Mammary epithelial cell (primary cell): Measurements from ENCODE around the gene MX1.

ENCODE experiments used
- EZH2 ChIP-seq: IDR thresholded peaks from 2 replicates; pipeline ENCODE4 v1.6.1; 2012; ENCODE audit warnings: low read length, inconsistent platforms, borderline replicate concordance
- TF ChIP-seq, protein P1 (sequence below), 2 donors: IDR thresholded peaks in 1 of 2; conservative IDR thresholded peaks in 1 of 2; 2 replicates each; pipeline ENCODE4 v1.5.1; 2011 to 2012; ENCODE audit warnings: inconsistent platforms in 2 of 2, low read length in 2 of 2, mild to moderate bottlenecking in 2 of 2, control low read depth in 1 of 2, low read depth in 1 of 2; ENCODE audit not compliant: insufficient read depth in 1 of 2; ENCODE audit errors: extremely low read depth in 1 of 2

DNA sequence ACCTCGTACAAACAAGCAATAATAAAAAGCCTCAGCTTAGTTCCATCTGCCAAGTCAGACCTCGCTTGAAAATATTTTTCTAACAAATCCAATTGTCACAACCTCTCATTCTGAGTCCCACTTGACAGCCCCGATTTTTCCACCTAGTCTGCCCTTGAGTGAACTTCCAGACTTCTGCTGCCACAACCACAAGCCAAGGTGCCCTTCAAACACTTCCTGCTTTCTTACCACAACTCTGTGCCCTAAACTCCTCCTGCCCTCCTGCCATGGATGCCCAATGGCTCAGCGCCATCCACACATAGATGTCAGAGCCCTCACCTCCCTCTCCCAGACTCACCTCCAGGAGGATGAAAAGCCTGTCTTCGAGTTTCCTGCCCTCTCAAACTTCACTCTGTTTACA is 78.0 kb downstream of the MX1 start:
- TF ChIP-seq, protein P1, sequence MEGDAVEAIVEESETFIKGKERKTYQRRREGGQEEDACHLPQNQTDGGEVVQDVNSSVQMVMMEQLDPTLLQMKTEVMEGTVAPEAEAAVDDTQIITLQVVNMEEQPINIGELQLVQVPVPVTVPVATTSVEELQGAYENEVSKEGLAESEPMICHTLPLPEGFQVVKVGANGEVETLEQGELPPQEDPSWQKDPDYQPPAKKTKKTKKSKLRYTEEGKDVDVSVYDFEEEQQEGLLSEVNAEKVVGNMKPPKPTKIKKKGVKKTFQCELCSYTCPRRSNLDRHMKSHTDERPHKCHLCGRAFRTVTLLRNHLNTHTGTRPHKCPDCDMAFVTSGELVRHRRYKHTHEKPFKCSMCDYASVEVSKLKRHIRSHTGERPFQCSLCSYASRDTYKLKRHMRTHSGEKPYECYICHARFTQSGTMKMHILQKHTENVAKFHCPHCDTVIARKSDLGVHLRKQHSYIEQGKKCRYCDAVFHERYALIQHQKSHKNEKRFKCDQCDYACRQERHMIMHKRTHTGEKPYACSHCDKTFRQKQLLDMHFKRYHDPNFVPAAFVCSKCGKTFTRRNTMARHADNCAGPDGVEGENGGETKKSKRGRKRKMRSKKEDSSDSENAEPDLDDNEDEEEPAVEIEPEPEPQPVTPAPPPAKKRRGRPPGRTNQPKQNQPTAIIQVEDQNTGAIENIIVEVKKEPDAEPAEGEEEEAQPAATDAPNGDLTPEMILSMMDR (conservative IDR thresholded peaks at IDR 0.05 in 1 of 2, IDR thresholded peaks at IDR 0.05 in 1 of 2; ENCODE audit: extremely low read depth in 1 of 2, insufficient read depth in 1 of 2, low read depth in 1 of 2, low read length in 2 of 2) = no peak
- TF ChIP-seq EZH2 = no peak
